ENCODE results near the gene LRRC8B.
"Not testable (repeated sequence)": the region's sequence is repeated elsewhere in the genome, so short reads cannot be mapped to it uniquely, and the experiment has no call there.

LRRC8B gene

GRCh38 chr1:89525169-89525855, 683 bp downstream of the LRRC8B start:
- peak; percentile 81 to 91 for DNase-seq

- DNase-seq = peak in 1 of 2 experiments; percentile 46
Observed at GRCh38 chr1:89527256-89527655, 2.6 kb downstream of the LRRC8B start.

- no peak for DNase-seq
Observed at GRCh38 chr1:89527750-89528381, 3.2 kb downstream of the LRRC8B start.

- no peak for DNase-seq
Observed at GRCh38 chr1:89528382-89528780, 3.8 kb downstream of the LRRC8B start.

- no peak for DNase-seq
Observed at GRCh38 chr1:89529196-89529595, 4.6 kb downstream of the LRRC8B start.

- DNase-seq = no peak
Observed at GRCh38 chr1:89530444-89531089, 5.9 kb downstream of the LRRC8B start.

- no peak for DNase-seq
Observed at GRCh38 chr1:89531480-89532139, 7.0 kb downstream of the LRRC8B start.

GRCh38 chr1:89532228-89532627, 7.6 kb downstream of the LRRC8B start:
- no peak for DNase-seq

GRCh38 chr1:89532866-89533265, 8.2 kb downstream of the LRRC8B start:
- DNase-seq = no peak

- no peak for DNase-seq
Observed at GRCh38 chr1:89535537-89535936, 10.9 kb downstream of the LRRC8B start.

- no peak for DNase-seq
Observed at GRCh38 chr1:89536555-89537341, 12.1 kb downstream of the LRRC8B start.

GRCh38 chr1:89538361-89538760, 13.7 kb downstream of the LRRC8B start:
- no peak for DNase-seq

- no peak for DNase-seq
Observed at GRCh38 chr1:89539128-89539527, 14.5 kb downstream of the LRRC8B start.

- no peak for DNase-seq
Observed at GRCh38 chr1:89540406-89540970, 15.9 kb downstream of the LRRC8B start.

GRCh38 chr1:89542345-89542744, 17.7 kb downstream of the LRRC8B start:
- DNase-seq = no peak

GRCh38 chr1:89543632-89544031, 19.0 kb downstream of the LRRC8B start:
- not testable (repeated sequence) for DNase-seq

- no peak for DNase-seq
Observed at GRCh38 chr1:89545264-89546038, 20.8 kb downstream of the LRRC8B start.

- no peak for DNase-seq
Observed at GRCh38 chr1:89546082-89546889, 21.7 kb downstream of the LRRC8B start.

GRCh38 chr1:89546934-89547562, 22.4 kb downstream of the LRRC8B start:
- no peak for DNase-seq

GRCh38 chr1:89547563-89548116, 23.0 kb downstream of the LRRC8B start:
- DNase-seq = no peak

Measured in NCI-H526 (cell line).